H1 (cell line): ENCODE results near the gene DYNC1H1.

Source experiments
- CREB1 ChIP-seq: IDR thresholded peaks from 2 replicates; pipeline ENCODE4 v1.6.1; 2012; ENCODE audit warnings: inconsistent platforms
- CTCF ChIP-seq, 3 experiments: IDR thresholded peaks; 1 replicate in 2 of 3; 2 replicates in 1 of 3; pipeline versions ENCODE4 v1.5.1 to v1.6.1; 2011; ENCODE audit warnings: low read length in 3 of 3, mild to moderate bottlenecking in 3 of 3, inconsistent platforms in 2 of 3, low read depth in 1 of 3, moderate library complexity in 1 of 3; ENCODE audit not compliant: insufficient read depth in 1 of 3; ENCODE audit errors: control extremely low read depth in 1 of 3
- EP300 ChIP-seq, 2 experiments: IDR thresholded peaks; 1 replicate in 1 of 2; 2 replicates in 1 of 2; pipeline ENCODE4 v1.6.1; 2011 to 2012; ENCODE audit warnings: low read depth in 2 of 2, low read length in 2 of 2, mild to moderate bottlenecking in 2 of 2, borderline replicate concordance in 1 of 2, inconsistent platforms in 1 of 2, moderate library complexity in 1 of 2
- EZH2 ChIP-seq: fragments of 200-600 bp; sonication (generic); IDR thresholded peaks from 2 replicates; pipeline ENCODE4 v1.7.1; 2012; ENCODE audit warnings: low read depth, mild to moderate bottlenecking, moderate library complexity, low read length, inconsistent platforms; ENCODE audit not compliant: severe bottlenecking
- GABPA ChIP-seq: IDR thresholded peaks from 2 replicates; pipeline ENCODE4 v1.6.1; 2011; ENCODE audit warnings: mild to moderate bottlenecking, low read length, moderate library complexity, borderline replicate concordance; ENCODE audit not compliant: insufficient read depth
- MAX ChIP-seq: IDR thresholded peaks from 2 replicates; pipeline ENCODE4 v1.6.1; 2012; ENCODE audit warnings: inconsistent platforms
- PHF8 ChIP-seq: fragments of 200-600 bp; sonication (generic); conservative IDR thresholded peaks from 2 replicates; pipeline ENCODE4 v1.7.1; 2012; ENCODE audit warnings: low read depth, mild to moderate bottlenecking, inconsistent platforms, low read length, moderate library complexity
- POLR2A ChIP-seq, 2 experiments: IDR thresholded peaks; 1 replicate in 1 of 2; 2 replicates in 1 of 2; pipeline ENCODE4 v1.6.1; 2011; ENCODE audit warnings: low read depth in 2 of 2, low read length in 2 of 2, mild to moderate bottlenecking in 2 of 2; ENCODE audit errors: control extremely low read depth in 1 of 2
- RAD21 ChIP-seq, 2 experiments: IDR thresholded peaks in 1 of 2; conservative IDR thresholded peaks in 1 of 2; 2 replicates each; pipeline ENCODE4 v1.6.1; 2011; ENCODE audit warnings: low read depth in 2 of 2, low read length in 2 of 2, improper control_type of control experiment in 1 of 2, inconsistent platforms in 1 of 2, mild to moderate bottlenecking in 1 of 2, moderate library complexity in 1 of 2
- RFX5 ChIP-seq: IDR thresholded peaks from 2 replicates; pipeline ENCODE4 v1.6.1; 2011; ENCODE audit warnings: low read depth, low read length, improper control_type of control experiment, borderline replicate concordance
- RNF2 ChIP-seq: fragments of 200-900, 300-1000 bp; sonication (generic); IDR thresholded peaks from 2 replicates; pipeline ENCODE4 v1.7.1; 2016; ENCODE audit warnings: borderline replicate concordance, low read depth, mild to moderate bottlenecking, antibody characterized with exemption, low read length; ENCODE audit not compliant: poor library complexity, severe bottlenecking; ENCODE audit errors: missing control alignments
- TF ChIP-seq, protein P1 (sequence below): IDR thresholded peaks from 2 replicates; pipeline ENCODE4 v1.6.1; 2011; ENCODE audit warnings: low read depth, mild to moderate bottlenecking, low read length; ENCODE audit not compliant: insufficient read depth
- TF ChIP-seq, protein P2 (sequence below): IDR thresholded peaks from 2 replicates; pipeline ENCODE4 v1.6.1; 2012; ENCODE audit warnings: inconsistent platforms

GRCh38 chr14:101933209-101933608, 31.2 kb upstream of the DYNC1H1 start:
- no peak for TF ChIP-seq PHF8
- TF ChIP-seq GABPA, result no peak
- no peak for TF ChIP-seq CTCF (IDR thresholded peaks at IDR 0.05; ENCODE audit: control extremely low read depth in 1 of 3, insufficient read depth in 1 of 3, low read depth in 1 of 3, low read length in 3 of 3)
- TF ChIP-seq CREB1, result no peak
- no peak for TF ChIP-seq MAX
- TF ChIP-seq EP300 (IDR thresholded peaks at IDR 0.05; ENCODE audit: borderline replicate concordance in 1 of 2, low read depth in 2 of 2, low read length in 2 of 2), result no peak
- TF ChIP-seq, protein P1, sequence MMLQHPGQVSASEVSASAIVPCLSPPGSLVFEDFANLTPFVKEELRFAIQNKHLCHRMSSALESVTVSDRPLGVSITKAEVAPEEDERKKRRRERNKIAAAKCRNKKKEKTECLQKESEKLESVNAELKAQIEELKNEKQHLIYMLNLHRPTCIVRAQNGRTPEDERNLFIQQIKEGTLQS, result no peak
- TF ChIP-seq, protein P2, sequence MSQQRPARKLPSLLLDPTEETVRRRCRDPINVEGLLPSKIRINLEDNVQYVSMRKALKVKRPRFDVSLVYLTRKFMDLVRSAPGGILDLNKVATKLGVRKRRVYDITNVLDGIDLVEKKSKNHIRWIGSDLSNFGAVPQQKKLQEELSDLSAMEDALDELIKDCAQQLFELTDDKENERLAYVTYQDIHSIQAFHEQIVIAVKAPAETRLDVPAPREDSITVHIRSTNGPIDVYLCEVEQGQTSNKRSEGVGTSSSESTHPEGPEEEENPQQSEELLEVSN, result no peak
- TF ChIP-seq POLR2A (IDR thresholded peaks at IDR 0.05; ENCODE audit: control extremely low read depth in 1 of 2, low read depth in 2 of 2, low read length in 2 of 2), result no peak
- TF ChIP-seq RFX5, result no peak
- no peak for TF ChIP-seq RNF2
- no peak for TF ChIP-seq RAD21 (IDR thresholded peaks at IDR 0.05 in 1 of 2, conservative IDR thresholded peaks at IDR 0.05 in 1 of 2; ENCODE audit: low read depth in 2 of 2, low read length in 2 of 2)
- no peak for TF ChIP-seq EZH2
